NCI-H524 (cell line): Measurements from ENCODE around the gene EMD.

Experiments
- DNase-seq, 2 experiments: peaks; one replicate each; lab custom pipeline; 2025; lab: John Stamatoyannopoulos, UW

Gene EMD

GRCh38 chrX:154419189-154419588 lies 40.1 kb downstream of the EMD start:
- no peak for DNase-seq

- DNase-seq: no peak
Measured at GRCh38 chrX:154419688-154420401, 40.8 kb downstream of the EMD start.

- no peak for DNase-seq
Measured at GRCh38 chrX:154420402-154420756, 41.3 kb downstream of the EMD start.

GRCh38 chrX:154426916-154427770 lies 48.0 kb downstream of the EMD start:
- no peak for DNase-seq

- peak; percentile 92 to 97 for DNase-seq
Measured at GRCh38 chrX:154428176-154429171, 49.4 kb downstream of the EMD start, which contains the start of gene ATP6AP1. TSS of gene ATP6AP1 (plus strand) at chrX:154428677. CDS start at chrX:154428693, 16 bp downstream.

- DNase-seq: no peak
Measured at GRCh38 chrX:154429711-154430110, 50.6 kb downstream of the EMD start.

GRCh38 chrX:154430479-154430878 lies 51.4 kb downstream of the EMD start:
- no peak for DNase-seq

- no peak for DNase-seq
Measured at GRCh38 chrX:154430916-154431315, 51.8 kb downstream of the EMD start.
